Measurements from ENCODE around the gene PCCB.
A peak's percentile ranks its signal among the peaks of the same experiment; 100 is the strongest.
"Not testable (repeated sequence)": the region's sequence is repeated elsewhere in the genome, so short reads cannot be mapped to it uniquely, and the experiment has no call there.

PCCB gene

GRCh38 chr3:136326316-136326715 lies 76.2 kb downstream of the PCCB start:
- no peak for FAIRE-seq
- no peak for DNase-seq (ENCODE audit: low spot score)

- no peak for FAIRE-seq
- DNase-seq (ENCODE audit: low spot score), result no peak
Observed at GRCh38 chr3:136327671-136328070, 77.5 kb downstream of the PCCB start.

GRCh38 chr3:136329593-136329992 lies 79.5 kb downstream of the PCCB start:
- FAIRE-seq (no peak), DNase-seq (ENCODE audit: low spot score) (no peak)

- DNase-seq (ENCODE audit: low spot score) (no peak), FAIRE-seq (no peak)
Observed at GRCh38 chr3:136330900-136331299, 80.8 kb downstream of the PCCB start.

GRCh38 chr3:136332302-136332701 lies 82.2 kb downstream of the PCCB start:
- DNase-seq (ENCODE audit: low spot score) (no peak), FAIRE-seq (no peak)

- DNase-seq (ENCODE audit: low spot score) (no peak), FAIRE-seq (no peak)
Observed at GRCh38 chr3:136332776-136333175, 82.6 kb downstream of the PCCB start.

GRCh38 chr3:136334209-136334608 lies 84.1 kb downstream of the PCCB start:
- FAIRE-seq, result no peak
- DNase-seq (ENCODE audit: low spot score), result no peak

- FAIRE-seq; DNase-seq (ENCODE audit: low spot score): not testable (repeated sequence)
Observed at GRCh38 chr3:136334726-136335125, 84.6 kb downstream of the PCCB start.

- FAIRE-seq (no peak), DNase-seq (ENCODE audit: low spot score) (no peak)
Observed at GRCh38 chr3:136336329-136337100, 86.4 kb downstream of the PCCB start.

GRCh38 chr3:136343446-136343845 lies 93.3 kb downstream of the PCCB start:
- DNase-seq (ENCODE audit: low spot score), result no peak
- FAIRE-seq, result no peak

- no peak for FAIRE-seq
Observed at GRCh38 chr3:136343873-136344555, 93.9 kb downstream of the PCCB start.

GRCh38 chr3:136346486-136346885 lies 96.3 kb downstream of the PCCB start:
- FAIRE-seq, result no peak

More at GRCh38 chr3:136343873-136344555, 93.9 kb downstream of the PCCB start:
- peak; percentile 65 for DNase-seq (ENCODE audit: low spot score)

GRCh38 chr3:136350132-136350531 lies 100.0 kb downstream of the PCCB start:
- DNase-seq (ENCODE audit: low spot score), result no peak
- no peak for FAIRE-seq

More at GRCh38 chr3:136346486-136346885, 96.3 kb downstream of the PCCB start:
- DNase-seq (ENCODE audit: low spot score), result no peak

- no peak for FAIRE-seq
- no peak for DNase-seq (ENCODE audit: low spot score)
Observed at GRCh38 chr3:136350557-136350956, 100.4 kb downstream of the PCCB start.

- DNase-seq (ENCODE audit: low spot score) (no peak), FAIRE-seq (no peak)
Observed at GRCh38 chr3:136351351-136351750, 101.2 kb downstream of the PCCB start.

GRCh38 chr3:136351905-136352304 lies 101.8 kb downstream of the PCCB start:
- FAIRE-seq (no peak), DNase-seq (ENCODE audit: low spot score) (no peak)

- no peak for DNase-seq (ENCODE audit: low spot score)
- FAIRE-seq, result no peak
Observed at GRCh38 chr3:136353461-136353860, 103.3 kb downstream of the PCCB start.

GRCh38 chr3:136366289-136366688 lies 116.1 kb downstream of the PCCB start:
- DNase-seq (ENCODE audit: low spot score) (no peak), FAIRE-seq (no peak)

GRCh38 chr3:136375800-136376199 lies 125.7 kb downstream of the PCCB start:
- DNase-seq (ENCODE audit: low spot score); FAIRE-seq: not testable (repeated sequence)

- DNase-seq (ENCODE audit: low spot score) (no peak), FAIRE-seq (no peak)
Observed at GRCh38 chr3:136377508-136377907, 127.4 kb downstream of the PCCB start.

- no peak for DNase-seq (ENCODE audit: low spot score)
- no peak for FAIRE-seq
Observed at GRCh38 chr3:136378011-136378410, 127.9 kb downstream of the PCCB start.

Data from urothelium cell line (cell line).